LHCN-M2 (cell line): ENCODE measurements around the gene GPRC5D. TPM values are rescaled to one million over a fixed set of nuclear protein-coding genes. Genes with fewer than 3 reads are reported as not detected.
A peak's percentile ranks its signal among the peaks of the same experiment; 100 is the strongest.

Source experiments
- DNase-seq: peaks from one replicate; pipeline ENCODE4 v3.0.0-alpha.2; 2012; ENCODE audit warnings: low read depth
- polyA plus RNA-seq: library from polyadenylated mRNA; unstranded; fragments of >200 nt; gene quantifications from one replicate; pipeline ENCODE4 v1.2.1, GENCODE V29; 2012; ENCODE audit warnings: missing spikeins
- total RNA-seq: library from RNA; depleted of rRNA; stranded (reverse); fragments of >200 nt; gene quantifications from 2 replicates; pipeline ENCODE4 v1.2.3, GENCODE V29; 2014; rRNA removed

The GPRC5D gene
- total RNA-seq, result not detected in 2 replicates
- polyA plus RNA-seq, result not detected

- no peak for DNase-seq
These were observed at the start of gene GPRC5D for GRCh38 chr12:12952036-12952435. GPRC5D (minus strand) TSS chr12:12952170; CDS start chr12:12950384, 1,786 bp downstream.

- DNase-seq, result no peak
These were observed 49.7 kb upstream of the GPRC5D start for GRCh38 chr12:13001775-13002040.

- DNase-seq, result peak; percentile 63
These were observed 49.2 kb upstream of the GPRC5D start for GRCh38 chr12:13000925-13001774.

GRCh38 chr12:13000616-13000924, 48.6 kb upstream of the GPRC5D start:
- DNase-seq, result peak; percentile 28

GRCh38 chr12:12999959-13000615, 48.1 kb upstream of the GPRC5D start, which contains the start of gene HEBP1:
HEBP1 (minus strand) TSS chr12:13000265; CDS start chr12:13000114, 151 bp downstream.
- peak; percentile 86 for DNase-seq

- DNase-seq, result no peak
These were observed 47.4 kb upstream of the GPRC5D start for GRCh38 chr12:12999271-12999958.

- no peak for DNase-seq
These were observed 46.3 kb upstream of the GPRC5D start for GRCh38 chr12:12998248-12998647.

- DNase-seq, result no peak
These were observed 45.8 kb upstream of the GPRC5D start for GRCh38 chr12:12997734-12998133.

- no peak for DNase-seq
These were observed 45.2 kb upstream of the GPRC5D start for GRCh38 chr12:12997156-12997555.

GRCh38 chr12:12996209-12996608, 44.2 kb upstream of the GPRC5D start:
- no peak for DNase-seq

- no peak for DNase-seq
These were observed 43.1 kb upstream of the GPRC5D start for GRCh38 chr12:12995088-12995487.

GRCh38 chr12:12993367-12993766, 41.4 kb upstream of the GPRC5D start:
- DNase-seq, result no peak

- DNase-seq, result peak; percentile 86
These were observed 40.6 kb upstream of the GPRC5D start for GRCh38 chr12:12992418-12993130.

- no peak for DNase-seq
These were observed 38.9 kb upstream of the GPRC5D start for GRCh38 chr12:12990700-12991468.

GRCh38 chr12:12987421-12987820, 35.5 kb upstream of the GPRC5D start:
- DNase-seq, result no peak

GRCh38 chr12:12986775-12987331, 34.9 kb upstream of the GPRC5D start:
- DNase-seq, result no peak

- DNase-seq, result no peak
These were observed 33.9 kb upstream of the GPRC5D start for GRCh38 chr12:12985817-12986408.

- DNase-seq, result no peak
These were observed 32.2 kb upstream of the GPRC5D start for GRCh38 chr12:12984149-12984548.

GRCh38 chr12:12983420-12984035, 31.6 kb upstream of the GPRC5D start:
- DNase-seq, result peak; percentile 61

- no peak for DNase-seq
These were observed 30.4 kb upstream of the GPRC5D start for GRCh38 chr12:12982331-12982730.
